Measurements from ENCODE around the gene ISCA2.

Gene ISCA2

GRCh38 chr14:74475678-74476077 lies 17.9 kb upstream of the ISCA2 start:
- Mint-ChIP-seq H3K9me3 (no peaks in the 10 kb centered on the region), H3K4me3 (no peak overlapping the region), H3K27ac (no peak overlapping the region), H3K4me1 (no peaks in the 10 kb centered on the region), H3K27me3 (no peaks in the 10 kb centered on the region)
- ATAC-seq (no peak), DNase-seq (no peak)

GRCh38 chr14:74476107-74476506 lies 17.5 kb upstream of the ISCA2 start:
- Mint-ChIP-seq H3K4me3 (no peak overlapping the region), H3K27ac (peak overlapping the region in 1 of 2 donors; percentile 5), H3K27me3 (no peaks in the 10 kb centered on the region), H3K9me3 (no peaks in the 10 kb centered on the region), H3K4me1 (no peaks in the 10 kb centered on the region)
- no peak for DNase-seq
- ATAC-seq, result no peak

GRCh38 chr14:74476607-74477006 lies 17.0 kb upstream of the ISCA2 start:
- Mint-ChIP-seq H3K4me3 (no peak overlapping the region), H3K27me3 (no peaks in the 10 kb centered on the region), H3K4me1 (no peaks in the 10 kb centered on the region), H3K27ac (no peak overlapping the region), H3K9me3 (no peaks in the 10 kb centered on the region)
- no peak for ATAC-seq
- DNase-seq, result no peak

GRCh38 chr14:74478996-74479635 lies 14.4 kb upstream of the ISCA2 start:
- H3K27ac Mint-ChIP-seq, result no peak overlapping the region

GRCh38 chr14:74480046-74480445 lies 13.5 kb upstream of the ISCA2 start:
- Mint-ChIP-seq H3K27ac (no peak overlapping the region), H3K4me3 (no peak overlapping the region), H3K4me1 (no peaks in the 10 kb centered on the region), H3K9me3 (no peaks in the 10 kb centered on the region), H3K27me3 (no peaks in the 10 kb centered on the region)
- DNase-seq, result no peak
- ATAC-seq, result no peak

More at GRCh38 chr14:74478996-74479635, 14.4 kb upstream of the ISCA2 start:
- Mint-ChIP-seq H3K9me3 (no peaks in the 10 kb centered on the region), H3K27me3 (no peaks in the 10 kb centered on the region), H3K4me3 (no peak overlapping the region), H3K4me1 (no peaks in the 10 kb centered on the region)
- DNase-seq, result no peak
- ATAC-seq, result no peak

GRCh38 chr14:74482571-74482970 lies 11.0 kb upstream of the ISCA2 start:
- Mint-ChIP-seq H3K27me3 (no peaks in the 10 kb centered on the region), H3K9me3 (no peaks in the 10 kb centered on the region), H3K4me1 (no peaks in the 10 kb centered on the region), H3K4me3 (no peak overlapping the region), H3K27ac (no peak overlapping the region)
- ATAC-seq (no peak), DNase-seq (no peak)

GRCh38 chr14:74483321-74483720 lies 10.2 kb upstream of the ISCA2 start:
- ATAC-seq, result no peak
- H3K27ac Mint-ChIP-seq, result no peak overlapping the region
- no peak overlapping the region for H3K4me3 Mint-ChIP-seq
- no peaks in the 10 kb centered on the region for H3K4me1 Mint-ChIP-seq
- no peaks in the 10 kb centered on the region for H3K9me3 Mint-ChIP-seq
- no peaks in the 10 kb centered on the region for H3K27me3 Mint-ChIP-seq
- DNase-seq, result no peak

GRCh38 chr14:74486164-74486563 lies 7.4 kb upstream of the ISCA2 start:
- Mint-ChIP-seq H3K9me3 (no peaks in the 10 kb centered on the region), H3K4me1 (peaks cover 6% of the 10 kb centered on the region), H3K27ac (no peak overlapping the region), H3K27me3 (no peaks in the 10 kb centered on the region), H3K4me3 (no peak overlapping the region)
- DNase-seq (no peak), ATAC-seq (no peak)

GRCh38 chr14:74488786-74489397 lies 4.7 kb upstream of the ISCA2 start:
- H3K27ac Mint-ChIP-seq, result no peak overlapping the region
- H3K4me3 Mint-ChIP-seq, result no peak overlapping the region
- H3K4me1 Mint-ChIP-seq, result peaks cover 11% of the 10 kb centered on the region
- H3K9me3 Mint-ChIP-seq, result no peaks in the 10 kb centered on the region
- no peaks in the 10 kb centered on the region for H3K27me3 Mint-ChIP-seq
- ATAC-seq (no peak), DNase-seq (no peak)

GRCh38 chr14:74490486-74490885 lies 3.1 kb upstream of the ISCA2 start:
- Mint-ChIP-seq H3K27ac (no peak overlapping the region), H3K9me3 (no peaks in the 10 kb centered on the region), H3K27me3 (no peaks in the 10 kb centered on the region), H3K4me3 (no peak overlapping the region), H3K4me1 (peaks cover 27% of the 10 kb centered on the region)
- ATAC-seq (no peak), DNase-seq (no peak)

- ATAC-seq, result no peak
- Mint-ChIP-seq H3K27me3 (no peaks in the 10 kb centered on the region), H3K4me1 (peaks cover 28% of the 10 kb centered on the region), H3K4me3 (no peak overlapping the region), H3K9me3 (no peaks in the 10 kb centered on the region), H3K27ac (no peak overlapping the region)
- DNase-seq, result peak; percentile 20 to 22
These were observed 1.4 kb upstream of the ISCA2 start for GRCh38 chr14:74491956-74492775.

- Mint-ChIP-seq H3K27ac (peak within 1 kb of the TSS; percentile 96 to 99), H3K4me3 (no peak within 1 kb of the TSS), H3K9me3 (no peaks in the 10 kb centered on the region), H3K4me1 (peaks cover 28% of the 10 kb centered on the region), H3K27me3 (no peaks in the 10 kb centered on the region)
- ATAC-seq (peak; percentile 3), DNase-seq (no peak)
These were observed 706 bp upstream of the ISCA2 start, which contains the start of gene NPC2 for GRCh38 chr14:74492776-74493342. Gene NPC2, minus strand, starts transcription at chr14:74493305. Its CDS starts 31 bp downstream, at chr14:74493274.

GRCh38 chr14:74495356-74495755 lies 1.8 kb downstream of the ISCA2 start:
- Mint-ChIP-seq H3K4me1 (peaks cover 22% of the 10 kb centered on the region), H3K4me3 (no peak overlapping the region), H3K27me3 (no peaks in the 10 kb centered on the region), H3K9me3 (no peaks in the 10 kb centered on the region), H3K27ac (peak overlapping the region in 1 of 2 donors; percentile 7)
- ATAC-seq (no peak), DNase-seq (no peak)

- DNase-seq, result no peak
- Mint-ChIP-seq H3K4me3 (no peak overlapping the region), H3K4me1 (peaks cover 15% of the 10 kb centered on the region), H3K9me3 (no peaks in the 10 kb centered on the region), H3K27me3 (no peaks in the 10 kb centered on the region), H3K27ac (no peak overlapping the region)
- no peak for ATAC-seq
These were observed 7.0 kb downstream of the ISCA2 start for GRCh38 chr14:74500417-74501134.

- Mint-ChIP-seq H3K27me3 (no peaks in the 10 kb centered on the region), H3K27ac (peak overlapping the region in 1 of 2 donors; percentile 45)
These were observed 7.6 kb downstream of the ISCA2 start for GRCh38 chr14:74501135-74501614.

More at GRCh38 chr14:74501135-74501614, 7.6 kb downstream of the ISCA2 start:
- Mint-ChIP-seq H3K9me3 (no peaks in the 10 kb centered on the region), H3K4me1 (peaks cover 18% of the 10 kb centered on the region), H3K4me3 (no peak overlapping the region)
- ATAC-seq, result no peak
- DNase-seq, result no peak

Data from stimulated activated naive CD8-positive, alpha-beta T cell treated with anti-CD3 and anti-CD28 coated beads, Interleukin-15, amount 100 ng/mL, for 72 hours (primary cell).